Nephron (organoid): Measurements from ENCODE around the gene RPTOR.
A peak's percentile ranks its signal among the peaks of the same experiment; 100 is the strongest.

ENCODE experiments used
- H3K27ac Mint-ChIP-seq, 3 experiments: 2 replicates each; pipeline ENCODE4 v1.8.0; 2020; ENCODE audit warnings: mixed read lengths in 3 of 3, mild to moderate bottlenecking in 2 of 3, moderate library complexity in 1 of 3
- H3K27me3 Mint-ChIP-seq: 2 replicates; pipeline ENCODE4 v1.8.0; 2021; ENCODE audit warnings: low read depth, mild to moderate bottlenecking, moderate library complexity, mixed read lengths
- H3K36me3 Mint-ChIP-seq: 2 replicates; pipeline ENCODE4 v1.8.0; 2020; ENCODE audit warnings: low read depth, mixed read lengths
- H3K4me1 Mint-ChIP-seq: 2 replicates; pipeline ENCODE4 v1.8.0; 2020; ENCODE audit warnings: mixed read lengths
- H3K4me3 Mint-ChIP-seq, 3 experiments: 2 replicates each; pipeline ENCODE4 v1.8.0; 2020; ENCODE audit warnings: mild to moderate bottlenecking in 3 of 3, mixed read lengths in 3 of 3, moderate library complexity in 2 of 3
- H3K9me3 Mint-ChIP-seq: 2 replicates; pipeline ENCODE4 v1.8.0; 2020; ENCODE audit warnings: mixed read lengths
- CTCF ChIP-seq, 3 experiments: fragments of 200-600 bp; sonication (generic); IDR thresholded peaks; one replicate each; pipeline ENCODE4 v1.5.0; 2021; ENCODE audit warnings: antibody characterized with exemption in 3 of 3; ENCODE audit not compliant: unreplicated experiment in 3 of 3

RPTOR gene, protein sequence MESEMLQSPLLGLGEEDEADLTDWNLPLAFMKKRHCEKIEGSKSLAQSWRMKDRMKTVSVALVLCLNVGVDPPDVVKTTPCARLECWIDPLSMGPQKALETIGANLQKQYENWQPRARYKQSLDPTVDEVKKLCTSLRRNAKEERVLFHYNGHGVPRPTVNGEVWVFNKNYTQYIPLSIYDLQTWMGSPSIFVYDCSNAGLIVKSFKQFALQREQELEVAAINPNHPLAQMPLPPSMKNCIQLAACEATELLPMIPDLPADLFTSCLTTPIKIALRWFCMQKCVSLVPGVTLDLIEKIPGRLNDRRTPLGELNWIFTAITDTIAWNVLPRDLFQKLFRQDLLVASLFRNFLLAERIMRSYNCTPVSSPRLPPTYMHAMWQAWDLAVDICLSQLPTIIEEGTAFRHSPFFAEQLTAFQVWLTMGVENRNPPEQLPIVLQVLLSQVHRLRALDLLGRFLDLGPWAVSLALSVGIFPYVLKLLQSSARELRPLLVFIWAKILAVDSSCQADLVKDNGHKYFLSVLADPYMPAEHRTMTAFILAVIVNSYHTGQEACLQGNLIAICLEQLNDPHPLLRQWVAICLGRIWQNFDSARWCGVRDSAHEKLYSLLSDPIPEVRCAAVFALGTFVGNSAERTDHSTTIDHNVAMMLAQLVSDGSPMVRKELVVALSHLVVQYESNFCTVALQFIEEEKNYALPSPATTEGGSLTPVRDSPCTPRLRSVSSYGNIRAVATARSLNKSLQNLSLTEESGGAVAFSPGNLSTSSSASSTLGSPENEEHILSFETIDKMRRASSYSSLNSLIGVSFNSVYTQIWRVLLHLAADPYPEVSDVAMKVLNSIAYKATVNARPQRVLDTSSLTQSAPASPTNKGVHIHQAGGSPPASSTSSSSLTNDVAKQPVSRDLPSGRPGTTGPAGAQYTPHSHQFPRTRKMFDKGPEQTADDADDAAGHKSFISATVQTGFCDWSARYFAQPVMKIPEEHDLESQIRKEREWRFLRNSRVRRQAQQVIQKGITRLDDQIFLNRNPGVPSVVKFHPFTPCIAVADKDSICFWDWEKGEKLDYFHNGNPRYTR (N-terminal part only)

DNA sequence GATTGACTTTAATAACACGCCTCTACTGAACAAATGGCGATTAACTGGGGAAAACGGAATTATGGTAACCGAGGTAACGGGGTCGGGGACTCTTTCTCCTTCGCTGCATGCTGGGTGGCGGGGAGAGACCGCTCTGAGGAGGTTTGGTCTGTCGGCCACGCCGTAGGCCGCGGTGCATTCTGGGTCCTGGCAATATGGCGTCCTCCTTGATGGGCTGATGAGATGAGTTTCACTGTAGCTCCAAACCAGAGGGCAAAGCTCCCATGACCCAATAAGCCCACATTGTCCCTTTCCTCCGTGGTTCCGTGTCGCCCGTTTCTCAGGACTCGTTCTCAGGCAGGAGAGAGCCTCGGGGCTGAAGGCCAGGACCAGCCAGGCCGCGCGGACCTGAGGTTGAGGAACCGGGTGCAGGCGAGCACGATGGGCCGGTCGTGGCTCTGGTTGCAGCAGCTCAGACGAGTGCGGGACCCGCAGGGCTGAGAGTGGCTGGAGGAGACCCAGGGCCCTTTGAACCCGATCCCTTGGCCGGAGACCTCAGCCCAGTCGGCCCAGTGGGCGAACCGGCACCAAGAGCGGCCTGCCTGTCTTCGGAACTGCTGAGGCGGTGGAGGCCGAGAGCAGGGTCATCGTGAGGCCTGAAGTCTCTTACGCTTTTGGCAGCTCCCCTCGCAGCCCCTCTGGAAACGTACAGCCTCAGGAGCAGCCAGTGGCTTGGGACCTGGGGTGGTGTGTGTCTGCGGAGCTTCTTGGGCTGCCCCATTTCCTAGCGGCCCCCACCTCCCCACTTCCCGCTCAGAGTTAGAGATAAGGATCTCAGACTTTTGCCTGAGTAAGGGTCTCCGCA lies at the start of gene RPTOR:
Gene RPTOR (plus strand): TSS at position 184 of the 844 bp plus-strand sequence. CDS start 792 bp downstream, outside the sequence.
- no peak for TF ChIP-seq CTCF (IDR thresholded peaks at IDR 0.05; ENCODE audit: unreplicated experiment in 3 of 3)
- Mint-ChIP-seq H3K4me3 (peak within 1 kb of the TSS; percentile 88 to 95 (median 94)), H3K4me1 (peaks cover 28% of the 10 kb centered on the region), H3K36me3 (no peaks in the 10 kb centered on the region), H3K27ac (peak within 1 kb of the TSS; percentile 84 to 93 (median 91)), H3K27me3 (no peaks in the 10 kb centered on the region), H3K9me3 (no peaks in the 10 kb centered on the region)

DNA sequence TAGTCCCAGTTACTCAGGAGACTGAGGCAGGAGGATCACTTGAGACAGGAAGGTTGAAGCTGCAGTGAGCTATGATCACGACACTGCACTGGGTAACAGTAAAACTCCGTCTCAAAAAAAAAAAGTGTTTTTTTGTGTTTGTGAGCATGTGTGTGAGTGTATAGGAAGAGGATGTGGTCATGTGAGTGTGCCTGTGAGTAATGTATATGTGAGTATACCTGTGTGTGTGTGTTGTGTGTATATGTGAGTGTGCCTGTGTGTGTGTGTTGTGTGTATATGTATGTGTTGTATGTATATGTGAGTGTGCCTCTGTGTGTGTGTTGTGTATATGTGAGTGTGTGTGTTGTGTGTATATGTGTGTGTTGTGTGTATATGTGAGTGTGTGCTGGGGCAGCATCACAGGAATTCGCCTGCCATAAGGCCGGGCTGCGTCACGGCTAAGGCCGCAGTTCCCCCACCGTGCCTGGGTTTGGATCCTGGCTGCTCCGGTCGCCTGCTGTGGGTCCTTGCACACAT lies 46.9 kb upstream of the RPTOR start:
- H3K9me3 Mint-ChIP-seq, result no peaks in the 10 kb centered on the region
- H3K27ac Mint-ChIP-seq, result peak overlapping the region in 2 of 3 experiments; percentile 6 to 9
- TF ChIP-seq CTCF (IDR thresholded peaks at IDR 0.05; ENCODE audit: unreplicated experiment in 3 of 3), result no peak
- no peaks in the 10 kb centered on the region for H3K36me3 Mint-ChIP-seq
- H3K4me3 Mint-ChIP-seq, result peak overlapping the region in 1 of 3 experiments; percentile 0
- peaks cover 59% of the 10 kb centered on the region for H3K27me3 Mint-ChIP-seq
- peaks cover 28% of the 10 kb centered on the region for H3K4me1 Mint-ChIP-seq

GRCh38 chr17:80498242-80498919 lies 46.3 kb upstream of the RPTOR start:
- Mint-ChIP-seq H3K27me3 (peaks cover 54% of the 10 kb centered on the region), H3K4me3 (no peak overlapping the region), H3K9me3 (no peaks in the 10 kb centered on the region), H3K4me1 (peaks cover 24% of the 10 kb centered on the region), H3K27ac (peak overlapping the region in 2 of 3 experiments; percentile 6 to 9), H3K36me3 (no peaks in the 10 kb centered on the region)
- no peak for TF ChIP-seq CTCF (IDR thresholded peaks at IDR 0.05; ENCODE audit: unreplicated experiment in 3 of 3)

DNA sequence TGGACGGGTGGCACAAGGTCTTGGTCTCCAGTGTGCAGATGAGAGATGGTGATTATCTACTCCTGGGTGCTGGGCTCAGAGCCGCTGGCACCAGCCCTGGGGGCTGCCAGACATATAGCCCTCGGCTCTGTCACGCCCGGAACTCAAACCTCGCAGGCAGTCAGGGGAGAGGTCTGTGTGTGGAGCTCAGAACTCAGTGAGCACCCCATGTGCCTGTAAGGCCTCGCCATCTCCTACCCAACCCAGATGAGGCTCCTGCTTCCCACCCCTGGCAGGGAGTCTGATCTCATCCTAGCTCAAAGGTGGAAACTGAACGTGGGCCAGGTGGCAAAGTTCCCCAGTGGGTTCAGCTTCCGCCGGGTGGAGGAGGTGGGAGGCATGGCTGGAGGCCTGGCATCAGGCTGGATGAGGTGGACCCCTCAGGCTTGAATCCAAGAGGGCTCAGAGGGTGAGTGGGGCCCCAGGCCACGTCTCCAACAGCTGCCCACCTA lies 45.7 kb upstream of the RPTOR start:
- TF ChIP-seq CTCF (IDR thresholded peaks at IDR 0.05; ENCODE audit: unreplicated experiment in 3 of 3), result no peak
- H3K9me3 Mint-ChIP-seq, result no peaks in the 10 kb centered on the region
- H3K4me3 Mint-ChIP-seq, result no peak overlapping the region
- peaks cover 24% of the 10 kb centered on the region for H3K4me1 Mint-ChIP-seq
- H3K27ac Mint-ChIP-seq, result peak overlapping the region in 2 of 3 experiments; percentile 2 to 13
- peaks cover 50% of the 10 kb centered on the region for H3K27me3 Mint-ChIP-seq
- no peaks in the 10 kb centered on the region for H3K36me3 Mint-ChIP-seq
